GM12874 (cell line): Measurements from ENCODE around the gene AGBL2.

ENCODE experiments used
- TF ChIP-seq, protein P1 (sequence below): IDR thresholded peaks from 2 replicates; pipeline ENCODE4 v1.5.1; 2011; ENCODE audit warnings: low read depth, mild to moderate bottlenecking, control low read depth, low read length, moderate library complexity; ENCODE audit not compliant: insufficient read depth

AGBL2 gene, protein sequence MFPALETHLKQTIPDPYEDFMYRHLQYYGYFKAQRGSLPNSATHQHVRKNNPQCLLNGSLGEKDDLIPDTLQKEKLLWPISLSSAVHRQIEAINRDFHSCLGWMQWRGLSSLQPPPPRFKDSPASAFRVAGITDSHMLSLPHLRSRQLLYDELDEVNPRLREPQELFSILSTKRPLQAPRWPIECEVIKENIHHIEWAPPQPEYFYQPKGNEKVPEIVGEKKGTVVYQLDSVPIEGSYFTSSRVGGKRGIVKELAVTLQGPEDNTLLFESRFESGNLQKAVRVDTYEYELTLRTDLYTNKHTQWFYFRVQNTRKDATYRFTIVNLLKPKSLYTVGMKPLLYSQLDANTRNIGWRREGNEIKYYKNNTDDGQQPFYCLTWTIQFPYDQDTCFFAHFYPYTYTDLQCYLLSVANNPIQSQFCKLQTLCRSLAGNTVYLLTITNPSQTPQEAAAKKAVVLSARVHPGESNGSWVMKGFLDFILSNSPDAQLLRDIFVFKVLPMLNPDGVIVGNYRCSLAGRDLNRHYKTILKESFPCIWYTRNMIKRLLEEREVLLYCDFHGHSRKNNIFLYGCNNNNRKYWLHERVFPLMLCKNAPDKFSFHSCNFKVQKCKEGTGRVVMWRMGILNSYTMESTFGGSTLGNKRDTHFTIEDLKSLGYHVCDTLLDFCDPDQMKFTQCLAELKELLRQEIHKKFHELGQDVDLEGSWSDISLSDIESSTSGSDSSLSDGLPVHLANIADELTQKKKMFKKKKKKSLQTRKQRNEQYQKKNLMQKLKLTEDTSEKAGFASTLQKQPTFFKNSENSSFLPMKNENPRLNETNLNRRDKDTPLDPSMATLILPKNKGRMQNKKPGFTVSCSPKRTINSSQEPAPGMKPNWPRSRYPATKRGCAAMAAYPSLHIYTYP

DNA sequence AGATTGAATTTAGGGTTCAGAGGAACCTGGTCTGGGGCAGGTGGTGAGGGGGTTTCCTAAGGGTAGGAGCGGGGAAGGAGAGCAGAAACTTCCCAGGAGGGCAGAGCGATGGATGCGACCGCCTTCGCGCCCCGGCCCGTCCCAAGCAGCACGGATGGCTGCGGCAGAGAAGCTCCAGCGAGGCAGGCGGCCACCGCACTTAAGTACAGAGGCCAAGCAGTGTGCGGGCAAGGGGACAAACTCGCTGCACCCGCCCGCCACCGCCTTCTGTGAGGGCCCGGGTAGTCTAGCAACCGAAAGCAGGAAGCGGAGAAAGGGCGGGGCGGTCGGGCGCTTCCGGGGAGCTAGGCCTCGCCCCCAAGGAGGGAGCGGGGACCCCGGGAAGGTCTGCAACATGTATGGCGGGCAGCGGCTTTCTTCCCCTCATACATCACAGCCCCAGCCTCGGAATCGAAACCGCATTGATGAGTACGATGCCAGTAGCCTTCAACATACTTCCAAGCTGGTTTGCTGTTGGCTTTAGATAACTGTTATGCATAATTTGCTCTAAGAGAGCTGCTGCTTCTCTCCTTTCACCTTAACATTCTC, at the start of gene AGBL2:
TSS of gene AGBL2 (minus strand) at position 288 of the 588 bp plus-strand sequence. CDS start 719 bp downstream, outside the sequence.
- TF ChIP-seq, protein P1, sequence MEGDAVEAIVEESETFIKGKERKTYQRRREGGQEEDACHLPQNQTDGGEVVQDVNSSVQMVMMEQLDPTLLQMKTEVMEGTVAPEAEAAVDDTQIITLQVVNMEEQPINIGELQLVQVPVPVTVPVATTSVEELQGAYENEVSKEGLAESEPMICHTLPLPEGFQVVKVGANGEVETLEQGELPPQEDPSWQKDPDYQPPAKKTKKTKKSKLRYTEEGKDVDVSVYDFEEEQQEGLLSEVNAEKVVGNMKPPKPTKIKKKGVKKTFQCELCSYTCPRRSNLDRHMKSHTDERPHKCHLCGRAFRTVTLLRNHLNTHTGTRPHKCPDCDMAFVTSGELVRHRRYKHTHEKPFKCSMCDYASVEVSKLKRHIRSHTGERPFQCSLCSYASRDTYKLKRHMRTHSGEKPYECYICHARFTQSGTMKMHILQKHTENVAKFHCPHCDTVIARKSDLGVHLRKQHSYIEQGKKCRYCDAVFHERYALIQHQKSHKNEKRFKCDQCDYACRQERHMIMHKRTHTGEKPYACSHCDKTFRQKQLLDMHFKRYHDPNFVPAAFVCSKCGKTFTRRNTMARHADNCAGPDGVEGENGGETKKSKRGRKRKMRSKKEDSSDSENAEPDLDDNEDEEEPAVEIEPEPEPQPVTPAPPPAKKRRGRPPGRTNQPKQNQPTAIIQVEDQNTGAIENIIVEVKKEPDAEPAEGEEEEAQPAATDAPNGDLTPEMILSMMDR: no peak

DNA sequence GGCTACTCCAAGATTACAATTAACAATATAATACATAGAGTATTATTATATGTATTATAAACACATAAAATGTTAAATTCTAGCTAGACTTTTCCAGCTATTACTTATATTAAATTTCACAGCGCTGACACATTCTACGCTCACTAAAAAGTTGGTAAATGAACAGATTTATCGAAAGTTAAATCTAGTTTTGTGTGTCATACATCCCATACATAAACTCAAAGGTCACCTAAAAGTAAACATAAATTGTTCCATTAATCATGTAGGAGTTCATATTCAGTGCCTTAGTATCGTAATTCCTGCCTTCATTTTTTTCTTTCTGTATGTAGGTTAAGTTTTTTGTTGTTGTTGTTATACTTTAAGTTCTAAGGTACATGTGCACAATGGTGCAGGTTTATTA, 41.0 kb upstream of the AGBL2 start:
- TF ChIP-seq, protein P1: no peak

DNA sequence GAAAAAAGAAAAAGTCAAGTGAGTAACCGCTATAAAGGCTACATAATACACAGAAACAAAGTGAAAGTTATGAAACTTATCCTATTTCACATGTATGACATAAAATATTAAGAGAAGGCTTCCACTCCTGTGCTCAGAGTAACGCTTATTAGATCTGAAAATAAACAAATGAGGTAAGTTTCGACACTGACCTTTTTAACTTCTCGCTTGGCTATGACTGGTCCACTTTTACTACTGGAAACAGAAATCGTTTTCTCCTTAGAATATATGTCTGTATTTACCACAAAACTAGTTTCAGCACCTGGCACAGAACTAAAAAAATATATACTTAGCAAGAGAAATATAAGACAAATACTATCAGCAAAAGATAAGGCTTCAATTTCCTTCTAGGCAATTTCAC, 35.6 kb upstream of the AGBL2 start:
- TF ChIP-seq, protein P1: no peak

DNA sequence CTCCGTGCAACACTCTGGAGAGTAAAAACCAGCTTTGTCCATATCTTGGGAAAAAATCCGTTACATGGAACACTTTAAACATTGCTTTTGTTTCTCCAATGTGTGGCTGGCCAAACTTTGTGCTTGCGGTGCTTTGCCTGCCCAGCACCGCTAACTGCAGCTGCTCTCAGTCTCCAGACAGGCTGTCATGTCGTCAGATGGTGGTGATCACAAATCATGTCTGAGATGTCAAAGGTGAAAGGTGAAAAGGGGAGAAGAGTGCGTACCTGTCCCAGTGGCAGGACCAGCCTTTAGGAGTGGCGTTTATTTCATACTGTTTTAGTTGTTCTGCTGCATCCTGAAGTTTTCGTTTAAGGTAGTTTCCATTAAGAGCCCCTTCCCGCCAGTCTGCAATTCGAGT, 17.1 kb upstream of the AGBL2 start:
- TF ChIP-seq, protein P1: no peak

DNA sequence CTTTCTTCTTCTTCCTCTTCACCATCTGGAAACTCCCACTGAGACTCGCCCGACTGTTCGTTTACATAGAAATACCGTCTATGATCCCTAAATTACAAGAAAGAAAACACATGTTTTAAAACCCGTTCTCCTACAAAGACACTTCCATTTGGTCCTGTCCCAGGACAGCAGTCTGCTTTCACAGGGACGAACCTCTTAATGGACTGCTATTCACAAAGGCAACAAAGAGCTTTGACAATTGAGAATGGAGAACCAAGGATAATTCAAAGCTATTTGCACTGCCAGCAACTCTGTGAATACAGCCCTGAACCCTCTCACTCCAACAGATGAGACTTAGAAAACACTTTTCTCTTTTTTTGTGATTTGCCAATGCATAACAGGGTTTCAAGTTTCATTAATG, 16.3 kb upstream of the AGBL2 start:
- TF ChIP-seq, protein P1: no peak

DNA sequence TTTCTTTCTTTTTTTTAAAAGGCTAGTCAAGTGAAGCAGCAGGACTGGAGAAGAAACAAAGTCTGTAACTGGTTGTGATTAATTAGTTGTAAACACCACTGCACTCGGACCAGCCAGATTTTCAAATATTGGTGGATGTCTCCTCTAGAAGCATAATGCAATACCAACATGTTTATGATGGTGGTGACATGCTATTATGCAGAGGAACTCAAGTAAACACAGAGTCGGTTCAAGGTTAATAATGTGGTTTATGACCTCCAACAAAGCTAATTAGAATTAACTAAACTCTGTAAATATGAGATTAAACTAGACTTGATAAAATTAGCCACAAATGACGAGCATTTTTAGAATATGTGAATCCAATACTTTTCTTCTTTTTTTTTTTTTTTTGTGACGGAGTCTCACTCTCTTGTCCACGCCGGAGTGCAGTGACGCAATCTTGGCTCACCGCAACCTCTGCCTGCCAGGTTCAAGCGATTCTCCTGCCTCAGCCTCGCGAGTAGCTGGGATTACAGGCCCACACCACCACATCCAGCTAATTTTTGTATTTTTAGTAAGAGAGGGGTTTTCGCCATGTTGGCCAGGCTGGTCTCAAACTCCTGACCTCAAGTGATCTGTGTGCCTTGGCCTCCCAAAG, 11.8 kb upstream of the AGBL2 start:
- TF ChIP-seq, protein P1: no peak

DNA sequence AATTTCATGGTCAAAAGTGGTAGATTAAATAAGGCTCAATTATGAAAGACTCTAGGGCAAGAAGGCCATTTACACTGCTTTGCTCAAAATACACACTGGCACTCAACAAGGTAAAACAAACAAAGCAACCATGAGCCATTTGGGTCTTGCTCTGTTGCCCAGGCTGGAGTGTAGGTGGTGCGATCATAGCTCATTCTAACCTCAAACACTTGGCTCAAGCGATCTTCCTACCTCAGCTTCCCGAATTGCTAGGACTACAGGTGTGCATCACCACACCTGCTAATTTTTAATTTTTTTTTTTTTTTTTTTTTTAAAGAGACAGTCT, 10.9 kb upstream of the AGBL2 start:
- TF ChIP-seq, protein P1: no peak
